CD4-positive, alpha-beta T cell treated with Interleukin-4 for 1 hour (primary cell): ENCODE measurements around the gene TSHZ2.

Experiments
- DNase-seq, 2 donors: peaks; one replicate each; pipeline ENCODE4 v3.0.0-alpha.2; 2020 to 2022

The TSHZ2 gene

DNA sequence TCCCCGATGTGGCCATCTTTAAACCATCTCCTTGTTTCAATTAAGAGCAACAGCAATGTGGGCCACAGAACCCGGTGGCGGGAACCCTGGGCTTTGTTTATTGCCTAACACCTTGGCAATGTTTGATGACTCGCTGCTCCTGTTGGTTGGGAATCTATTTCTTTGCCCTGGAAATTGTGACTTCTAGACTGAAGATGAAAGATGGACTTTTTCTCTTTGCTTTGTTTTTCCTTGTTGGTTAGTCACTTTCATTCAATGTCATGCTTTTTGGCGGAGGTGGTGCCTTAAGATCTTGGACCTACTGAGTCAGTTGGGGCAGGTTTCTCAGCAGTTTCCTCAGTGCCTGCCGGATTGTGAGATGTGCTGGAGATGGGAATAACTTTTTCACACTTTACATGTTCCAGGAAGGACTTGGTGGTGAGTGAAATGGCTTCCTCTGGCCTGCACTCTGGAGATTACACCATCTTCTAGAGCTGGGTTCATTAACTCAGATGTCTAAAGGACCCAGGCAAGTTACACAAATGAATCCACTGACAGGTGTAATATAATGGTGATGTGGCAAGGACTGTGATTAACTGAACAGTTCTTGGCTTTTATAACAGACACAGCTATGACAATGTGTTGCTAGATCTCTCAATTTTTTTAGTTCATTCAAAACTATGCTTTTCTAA lies 56.3 kb downstream of the TSHZ2 start:
- DNase-seq: no peak

DNA sequence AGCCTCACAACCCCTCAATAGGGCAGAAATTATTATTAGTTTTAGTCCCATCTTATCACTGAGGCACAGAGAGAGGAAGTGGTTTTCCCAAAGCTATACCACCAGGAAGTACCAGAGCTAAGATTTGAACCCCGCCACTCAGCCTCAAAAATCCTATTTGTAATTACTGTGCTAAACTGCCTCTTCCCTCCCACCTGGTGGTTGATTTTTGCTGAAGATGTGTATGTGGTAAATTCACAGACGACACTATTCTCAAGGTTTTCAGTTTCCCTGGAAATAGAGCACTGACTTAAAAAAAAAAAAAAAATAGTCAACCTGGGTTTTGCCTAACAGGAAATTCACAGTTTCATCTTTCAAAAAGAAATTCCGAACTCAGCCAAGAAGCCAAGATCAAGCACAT lies 57.9 kb downstream of the TSHZ2 start:
- DNase-seq: peak in 1 of 2 donors; percentile 35

DNA sequence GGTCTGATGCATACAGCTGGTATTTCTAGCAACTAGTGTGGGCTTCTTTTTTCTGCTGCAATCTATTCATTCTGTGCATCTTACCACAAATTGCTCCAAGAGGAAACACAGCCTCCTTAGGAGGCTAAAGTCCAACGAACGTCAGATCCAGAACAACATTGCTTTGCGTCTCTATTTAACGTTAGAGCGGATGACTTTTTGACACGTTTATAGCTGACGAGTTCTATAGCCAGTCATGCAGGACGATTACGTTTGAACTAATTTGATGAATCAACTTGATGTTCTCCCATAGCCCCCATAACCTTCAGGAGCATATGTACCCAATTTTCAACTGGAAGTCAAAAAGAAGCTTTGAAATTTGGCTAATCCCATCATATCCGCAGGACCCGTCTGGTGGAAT lies 59.9 kb downstream of the TSHZ2 start:
- DNase-seq: no peak

DNA sequence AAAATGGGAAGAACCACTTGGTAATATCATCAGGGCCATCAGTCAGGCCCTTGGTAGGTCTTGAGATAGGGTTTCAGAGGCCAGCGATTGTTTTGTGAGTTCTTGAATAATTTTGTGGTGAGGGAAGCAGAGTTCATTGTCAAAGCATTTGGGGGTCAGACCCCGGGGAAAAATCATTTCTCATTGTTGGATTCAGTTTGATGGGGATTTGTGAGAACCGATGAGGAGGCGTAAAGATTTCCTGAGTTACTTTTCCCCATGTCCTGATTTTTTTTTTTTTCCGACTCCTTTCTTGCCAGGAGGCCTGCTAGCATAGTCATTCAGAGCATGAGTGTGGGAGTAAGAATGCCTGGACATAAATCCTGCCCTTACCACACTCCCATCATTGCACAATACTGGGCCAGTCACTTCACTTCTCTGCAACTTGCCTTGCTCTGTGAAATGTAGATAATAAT lies 60.3 kb downstream of the TSHZ2 start:
- DNase-seq: no peak

DNA sequence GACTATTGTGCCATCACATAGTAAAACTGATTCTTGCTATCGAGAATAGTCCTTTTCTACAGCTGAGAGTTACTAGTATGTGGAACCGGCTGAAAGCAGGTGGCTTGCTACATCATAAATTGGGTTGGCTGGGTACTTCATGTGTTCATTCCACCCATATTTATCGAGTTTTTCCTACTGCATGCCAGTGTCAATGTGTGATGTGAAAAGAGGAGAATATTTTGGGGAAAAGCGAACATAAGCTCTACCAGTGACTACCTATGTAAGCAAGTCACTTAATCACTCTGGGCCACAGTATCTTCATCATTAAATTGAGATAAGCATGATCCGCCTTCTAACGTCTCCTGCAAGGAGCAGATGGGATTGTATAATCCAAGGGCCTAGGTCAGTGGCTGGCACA lies 61.0 kb downstream of the TSHZ2 start:
- DNase-seq: no peak

DNA sequence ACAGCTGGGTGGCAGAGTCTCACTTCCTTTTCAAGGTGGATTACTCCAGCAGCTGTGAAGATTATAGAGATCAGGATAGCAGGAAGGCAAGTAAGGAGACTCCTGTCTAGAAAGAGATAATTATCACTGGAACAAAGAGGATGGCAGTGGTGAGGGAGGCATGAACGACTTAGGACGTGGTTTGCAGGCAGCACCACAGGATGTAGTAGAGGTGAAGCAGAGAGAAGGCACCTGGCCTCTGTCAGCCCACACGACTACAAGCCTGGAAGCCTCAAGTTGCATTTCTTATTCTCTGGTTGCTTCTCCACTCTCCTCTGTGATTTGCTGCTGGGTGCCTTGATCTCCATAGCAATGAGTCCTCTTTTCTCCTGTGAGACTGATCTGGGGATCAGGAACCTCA lies 62.7 kb downstream of the TSHZ2 start:
- peak in 1 of 2 donors; percentile 4 for DNase-seq

DNA sequence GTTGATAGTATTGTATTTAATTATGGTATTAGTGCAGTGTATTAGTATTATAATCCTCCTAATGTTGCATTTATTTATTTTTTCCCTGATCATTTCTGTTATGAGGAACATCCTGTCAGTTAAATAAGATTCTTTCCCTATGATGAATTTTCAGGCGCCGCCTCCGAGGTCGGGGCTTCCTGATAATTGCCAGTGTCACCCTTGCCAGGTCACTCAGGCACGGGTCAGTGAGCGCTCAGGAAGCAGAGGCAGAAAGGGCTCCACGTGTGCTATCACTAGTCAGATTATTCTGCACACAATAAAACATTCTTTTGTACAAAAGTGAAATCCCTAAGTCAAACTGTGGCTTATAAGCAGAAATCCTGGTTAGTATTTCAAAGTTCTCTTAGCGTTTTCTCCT lies 64.8 kb downstream of the TSHZ2 start:
- DNase-seq: no peak

DNA sequence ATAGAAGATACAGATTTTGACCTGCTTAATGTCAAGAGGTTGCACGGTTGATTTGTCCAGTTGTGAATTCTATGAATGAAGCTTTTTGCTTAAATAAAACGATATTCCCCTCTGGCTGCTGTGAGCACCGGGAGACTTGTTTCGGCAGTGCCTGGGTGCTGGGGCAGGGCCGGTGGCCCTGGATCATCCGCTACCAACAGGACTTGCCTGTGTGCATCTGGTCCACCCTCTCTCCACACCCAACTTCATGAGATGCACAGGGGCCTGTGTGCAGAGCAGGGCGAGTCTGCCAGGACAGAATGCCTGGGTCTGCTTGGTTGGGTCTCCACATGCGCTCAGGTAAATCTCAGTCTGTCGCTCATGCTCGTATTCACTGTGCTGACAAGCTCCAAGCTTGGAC lies 65.5 kb downstream of the TSHZ2 start:
- no peak for DNase-seq

DNA sequence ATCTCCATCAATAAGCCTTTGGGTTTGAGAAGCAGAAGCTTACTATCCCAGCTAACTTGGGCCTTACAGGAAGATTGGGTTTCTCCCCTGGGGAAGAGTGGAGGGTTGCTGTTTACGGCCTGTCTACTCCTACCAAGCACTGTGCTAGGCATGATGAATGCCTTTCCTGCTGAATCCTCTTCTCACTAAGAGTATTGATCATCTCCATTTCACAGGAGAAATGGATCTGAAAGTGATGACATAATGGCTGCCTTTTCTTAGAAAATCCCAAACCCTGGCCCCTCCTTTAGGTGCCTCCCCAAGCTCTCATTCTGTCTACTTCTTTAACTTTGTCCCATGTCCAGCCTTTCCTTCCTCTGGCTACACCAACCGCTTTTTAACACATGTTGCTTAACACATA lies 66.1 kb downstream of the TSHZ2 start:
- DNase-seq: no peak

DNA sequence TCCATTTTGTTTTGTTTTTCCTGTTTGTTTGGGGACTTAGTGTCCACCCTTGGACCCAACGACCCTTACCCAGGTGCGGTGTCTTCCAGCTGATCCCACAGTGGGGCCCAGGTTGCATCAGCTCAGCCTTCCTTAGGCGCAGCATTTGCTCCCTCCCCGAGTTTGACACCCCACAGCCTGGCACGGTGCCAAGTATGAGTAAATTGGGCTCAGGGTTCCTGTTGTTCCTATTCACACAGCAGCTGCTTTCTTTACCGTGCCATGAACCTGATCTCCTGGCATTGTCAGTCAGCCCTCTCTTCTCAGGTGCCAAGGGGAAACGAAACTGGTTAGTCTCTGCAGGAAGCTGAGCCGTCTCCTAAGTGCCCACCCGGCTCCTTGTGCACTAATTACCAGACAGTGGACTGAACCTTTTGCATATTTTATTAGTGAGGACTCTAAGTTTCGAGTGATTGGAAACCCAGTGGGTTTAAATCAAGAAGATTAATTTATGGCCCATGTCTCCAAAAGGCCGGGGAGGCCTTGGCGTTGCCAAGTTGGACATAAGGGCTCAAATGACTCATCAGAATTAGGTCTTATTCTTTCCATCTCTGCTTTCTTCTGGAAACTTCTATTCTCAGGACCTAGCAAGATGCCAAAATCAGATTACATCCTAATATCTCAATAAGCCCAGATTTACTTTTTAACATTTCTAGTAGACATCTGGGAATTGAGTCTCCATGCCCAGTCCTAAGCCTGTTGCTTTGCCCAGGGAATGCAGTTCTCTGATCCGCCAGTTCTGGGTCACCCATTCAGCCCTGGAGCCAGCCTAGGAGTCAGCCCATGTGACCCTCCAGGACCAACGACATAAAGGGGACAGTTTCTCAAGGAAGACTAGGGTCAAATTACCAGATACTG lies 68.8 kb downstream of the TSHZ2 start:
- DNase-seq: no peak

DNA sequence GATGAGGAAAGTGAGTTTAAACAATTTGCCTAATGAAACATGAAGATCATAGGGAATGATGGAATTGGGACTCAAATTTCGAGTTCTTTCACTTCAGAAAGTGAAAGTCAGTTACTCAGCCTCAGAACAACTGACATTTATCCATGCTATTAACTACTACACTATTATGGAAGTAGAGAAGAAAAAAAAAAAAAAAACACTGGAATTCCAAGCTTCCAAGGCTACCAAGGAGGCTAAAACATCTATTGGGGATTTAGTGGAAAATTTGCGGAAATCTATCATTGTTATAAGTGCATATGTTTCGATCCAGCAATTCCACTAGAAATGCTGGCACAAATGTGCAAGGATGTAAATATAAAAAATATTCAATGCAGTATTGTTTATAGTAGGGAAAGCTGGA lies 70.4 kb downstream of the TSHZ2 start:
- DNase-seq: no peak

DNA sequence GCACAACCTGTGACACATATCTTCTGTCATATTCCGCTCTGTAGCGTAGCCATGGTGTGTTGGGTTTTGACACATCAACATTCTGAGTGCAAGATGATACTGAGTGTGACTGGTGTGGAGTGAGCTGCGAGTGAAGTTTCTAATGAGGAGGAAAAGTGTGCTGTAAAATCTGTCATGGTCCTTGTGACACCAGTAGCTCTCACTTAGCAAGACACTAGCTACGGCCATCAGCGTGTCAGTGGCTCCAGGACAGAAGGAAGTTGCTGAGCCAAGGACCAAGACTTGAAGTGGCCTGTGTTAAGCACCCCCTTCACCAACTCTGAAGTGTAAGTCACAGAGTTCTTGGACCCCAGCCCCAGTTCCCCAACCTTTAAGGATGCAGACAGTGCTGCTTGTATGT lies 72.1 kb downstream of the TSHZ2 start:
- no peak for DNase-seq

DNA sequence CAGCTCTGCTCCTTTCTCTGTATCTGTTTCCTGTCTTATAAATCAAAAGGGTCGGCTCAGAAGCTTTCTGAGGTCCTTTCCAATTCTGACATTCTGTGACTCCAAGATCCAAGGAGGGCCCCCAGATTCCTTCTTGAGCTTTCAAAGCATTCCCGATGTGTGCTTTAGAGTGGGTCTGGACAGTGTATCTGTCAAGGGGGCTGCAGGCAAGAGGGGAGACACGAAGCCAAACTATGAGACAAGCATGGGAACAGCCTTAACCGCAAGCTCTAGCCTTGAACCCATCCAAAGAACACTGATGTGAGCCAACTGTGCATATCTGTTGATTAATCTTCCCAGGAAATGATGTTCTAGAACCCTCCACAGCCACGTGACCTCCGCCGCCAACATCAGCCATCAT lies 73.8 kb downstream of the TSHZ2 start:
- DNase-seq: no peak

DNA sequence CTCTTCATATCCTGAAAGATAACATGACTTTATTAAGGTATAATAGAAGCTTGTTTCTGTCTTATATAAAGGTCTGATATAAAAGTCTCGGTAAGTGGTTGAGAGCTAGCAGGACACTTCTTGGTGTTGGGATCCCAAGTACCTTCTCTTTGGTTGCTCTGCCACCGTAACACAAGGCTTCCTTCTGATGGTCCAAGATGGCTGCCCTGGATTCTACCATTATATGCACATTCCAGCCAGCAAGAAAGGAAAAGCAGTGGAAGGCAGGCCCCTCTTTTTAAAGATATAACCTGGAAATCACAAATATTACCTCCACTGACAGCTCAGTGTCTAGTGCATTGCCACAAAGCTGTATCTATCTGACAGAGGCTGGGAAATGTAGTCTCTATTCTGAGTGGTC lies 75.0 kb downstream of the TSHZ2 start:
- no peak for DNase-seq

DNA sequence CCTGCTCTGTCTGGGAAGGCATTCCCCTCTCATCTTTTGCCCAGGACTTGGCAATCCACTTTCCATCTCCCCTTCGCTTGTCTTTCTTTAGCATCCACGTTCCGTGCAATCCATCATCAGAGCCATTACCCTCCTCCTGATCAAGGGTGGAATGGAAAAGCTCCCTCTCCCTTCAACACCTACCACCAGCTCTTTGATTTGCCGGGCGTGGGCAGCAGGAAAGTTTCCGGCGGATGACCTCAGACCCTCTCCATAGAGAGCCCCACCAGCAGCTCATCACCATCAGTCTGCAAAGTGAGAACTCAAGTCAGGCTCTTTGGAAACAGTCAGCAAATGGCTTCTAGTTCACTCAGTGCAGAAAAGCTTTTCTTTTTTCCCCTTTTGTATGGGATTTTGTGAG lies 76.2 kb downstream of the TSHZ2 start:
- no peak for DNase-seq

DNA sequence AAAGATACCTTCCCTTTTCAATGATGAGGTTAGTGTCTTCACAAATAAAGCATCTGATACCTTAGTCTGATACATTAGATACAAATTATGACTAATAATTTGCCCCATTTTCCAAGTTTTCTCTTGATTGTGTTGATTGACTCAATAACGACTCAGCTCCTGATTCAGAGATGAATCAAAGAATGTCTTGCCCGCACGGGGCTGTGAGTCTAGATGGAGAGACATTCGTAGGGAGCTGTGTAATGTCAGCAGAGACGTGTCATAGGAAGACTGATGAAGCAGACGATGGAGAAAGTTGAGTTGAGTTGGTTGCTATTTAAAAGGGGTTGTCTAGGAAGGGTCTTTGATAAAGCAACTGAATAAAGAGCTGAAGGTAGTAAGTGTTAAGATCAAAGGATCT lies 78.2 kb downstream of the TSHZ2 start:
- no peak for DNase-seq

DNA sequence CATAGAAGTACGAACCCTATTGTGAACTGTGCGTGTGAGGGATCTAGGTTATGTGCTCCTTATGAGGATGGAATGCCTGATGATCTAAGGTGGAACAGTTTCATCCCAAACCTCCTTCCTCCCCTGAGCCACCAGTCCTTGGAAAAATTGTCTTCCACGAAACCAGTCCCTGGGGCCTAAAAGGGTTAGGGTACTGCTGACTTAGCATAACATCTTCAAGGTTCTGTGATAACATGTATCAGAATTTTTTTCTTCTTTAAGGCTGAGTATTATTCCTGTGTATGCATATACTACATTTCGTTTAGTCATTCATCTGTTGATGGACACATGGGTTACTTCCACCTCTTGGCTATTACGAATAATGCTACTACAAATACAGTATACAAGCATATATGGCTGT lies 80.2 kb downstream of the TSHZ2 start:
- DNase-seq: no peak

DNA sequence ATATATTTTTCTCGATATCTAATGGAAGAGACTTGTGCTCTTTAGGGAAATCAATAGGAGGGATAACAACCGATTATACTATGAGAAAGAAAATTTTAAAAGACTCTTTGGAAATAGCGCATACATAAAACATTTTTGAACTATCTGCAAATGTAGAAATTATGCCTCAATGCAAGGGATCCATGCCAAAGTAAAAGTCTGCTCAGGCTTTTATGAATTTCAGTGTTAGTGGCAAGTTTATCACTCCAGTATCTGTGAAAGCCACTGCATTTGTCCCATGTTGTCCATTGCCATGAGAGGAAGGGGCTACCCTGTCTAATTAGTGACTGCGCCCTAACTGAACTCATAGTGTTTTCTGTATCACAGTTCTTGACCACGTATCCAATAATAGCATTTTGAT lies 81.4 kb downstream of the TSHZ2 start:
- DNase-seq: no peak

DNA sequence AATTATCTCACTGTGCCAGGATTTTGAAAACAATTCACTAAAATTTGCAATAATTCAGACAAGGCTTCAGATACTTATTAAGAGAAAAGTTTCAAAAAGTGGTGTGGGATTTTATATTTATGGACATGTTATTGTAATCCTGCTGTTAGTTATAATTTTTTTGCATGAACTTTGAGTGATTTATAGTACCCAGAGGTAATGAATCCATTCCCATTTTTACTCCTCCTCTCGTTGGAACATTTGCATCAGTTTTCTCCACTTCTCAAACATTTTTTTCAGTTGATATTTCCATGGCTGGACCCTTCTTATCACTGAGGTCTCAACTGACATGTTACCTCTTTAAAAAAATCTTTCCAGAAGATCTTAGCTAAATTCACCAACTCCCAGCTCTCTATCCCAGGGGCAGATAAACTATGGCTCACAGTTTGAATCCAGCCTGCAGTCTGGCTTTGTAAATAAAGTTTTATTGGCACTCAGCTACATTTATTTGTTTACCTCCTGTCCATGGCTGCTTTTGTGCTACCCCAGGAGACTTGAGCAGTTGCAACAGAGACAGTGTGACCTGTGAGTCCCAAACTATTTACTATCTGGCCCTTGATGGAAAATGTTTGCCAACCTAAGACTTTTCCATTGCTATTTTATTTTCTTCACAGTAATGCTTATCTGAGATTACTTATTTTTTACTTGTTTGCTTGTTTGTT lies 83.4 kb downstream of the TSHZ2 start:
- DNase-seq: no peak

DNA sequence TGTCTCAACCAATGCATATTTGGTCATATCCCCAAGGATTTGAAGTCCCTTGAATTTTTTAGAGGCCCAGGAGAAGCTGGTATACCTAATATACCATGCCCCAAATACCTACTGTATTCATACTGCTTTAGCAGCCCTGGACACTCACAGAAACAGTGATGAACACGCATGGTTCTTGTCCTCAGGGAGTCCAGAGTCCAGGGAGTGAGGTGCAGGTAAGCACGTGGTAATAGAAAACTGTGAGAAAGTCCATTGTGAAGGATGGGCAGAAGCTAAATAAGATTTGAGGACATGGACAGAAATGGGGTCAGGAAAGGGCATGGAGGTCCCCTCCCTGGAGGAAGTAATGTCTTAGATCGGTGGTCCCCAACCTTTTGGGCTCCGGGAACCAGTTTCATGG lies 85.4 kb downstream of the TSHZ2 start:
- no peak for DNase-seq

DNA sequence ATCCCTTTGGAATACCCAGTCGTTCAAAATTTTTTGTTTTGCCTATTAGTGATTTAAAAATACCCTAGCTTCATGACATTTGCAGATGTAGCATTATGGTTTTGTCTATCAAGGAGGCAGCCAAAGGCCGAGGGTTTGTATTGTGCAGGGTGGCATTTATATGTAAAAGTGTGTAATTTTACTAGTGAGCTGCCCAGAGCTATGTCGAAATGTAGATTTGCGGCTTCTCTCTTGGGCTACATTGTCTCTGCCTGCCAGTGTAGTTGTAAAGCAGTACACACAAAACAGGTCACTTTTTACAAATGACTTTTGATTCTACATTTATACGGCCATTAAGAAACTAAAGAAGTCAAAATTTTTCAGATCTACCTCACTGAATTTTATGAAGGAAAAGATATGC lies 87.7 kb downstream of the TSHZ2 start:
- no peak for DNase-seq

DNA sequence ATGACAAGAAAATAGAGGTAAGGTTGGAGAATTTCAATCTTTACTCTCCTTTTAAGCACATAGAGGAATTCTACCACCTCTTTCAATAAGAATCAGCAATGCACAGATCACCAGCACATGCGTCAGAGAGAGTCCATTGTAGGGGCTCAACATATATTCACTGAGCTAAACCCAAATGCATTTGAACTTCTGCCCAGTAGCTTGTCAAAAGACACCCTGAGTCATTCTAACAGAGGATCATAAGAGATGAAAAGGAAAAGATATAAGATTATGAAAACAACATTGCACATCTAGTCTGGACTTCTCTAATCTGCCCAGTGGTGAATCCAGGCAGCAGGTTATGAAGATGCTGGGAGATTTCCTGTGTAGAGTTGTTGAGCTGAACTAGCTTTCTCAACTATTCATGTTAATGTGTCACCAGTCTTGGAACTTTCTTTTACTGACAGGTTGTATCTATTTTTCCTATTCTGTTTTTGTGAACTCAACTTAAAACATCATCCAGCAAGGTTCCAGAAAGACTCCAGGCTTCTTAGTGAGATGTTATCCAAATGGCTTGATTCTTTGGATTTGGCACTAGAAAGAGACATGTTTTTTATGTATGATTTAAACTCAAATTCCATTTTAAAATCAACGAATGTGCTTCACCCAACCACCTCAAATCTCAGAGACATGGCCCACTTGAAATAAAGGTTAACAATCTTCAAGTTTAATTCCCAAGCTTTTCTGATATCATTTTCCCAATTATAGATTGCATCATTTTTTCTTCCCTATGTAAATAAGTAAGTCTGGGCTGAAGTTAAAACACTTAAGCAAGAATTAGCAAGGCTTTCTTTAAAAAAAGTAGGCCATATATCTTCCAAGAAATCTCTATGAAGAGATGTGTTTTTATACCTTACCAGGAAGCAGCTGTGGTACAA lies 89.3 kb downstream of the TSHZ2 start:
- DNase-seq: no peak

DNA sequence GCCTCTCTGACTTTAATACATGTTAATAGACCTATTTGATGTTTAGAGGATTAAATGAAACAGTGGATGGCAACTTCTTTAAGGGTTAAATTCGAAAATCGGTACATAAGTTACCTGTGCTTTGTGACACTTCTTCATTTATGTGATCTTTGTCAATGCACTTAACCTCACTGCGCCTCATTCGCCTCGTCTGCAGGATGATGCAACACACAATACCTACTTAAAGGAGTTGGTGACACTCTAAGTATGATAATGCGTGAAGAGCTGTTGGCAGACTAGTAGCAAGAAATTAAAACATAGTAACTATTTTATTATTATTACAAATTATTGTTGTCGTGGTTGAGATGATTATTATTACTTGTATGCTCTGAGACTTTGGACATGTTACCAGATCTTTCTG lies 92.8 kb downstream of the TSHZ2 start:
- DNase-seq: no peak
